SK-N-SH treated with all-trans-retinoic acid at 6 μM for 48 hours (cell line): Measurements from ENCODE around the gene DMRTC2.

Experiments used
- ATAC-seq: fragments of 200-7000 bp; cut with Tn5 transposase; 3 replicates; pipeline ENCODE4 v1.9.1; 2020; ENCODE audit warnings: mild to moderate bottlenecking, moderate library complexity
- BACH2 ChIP-seq: fragments of 250-450 bp; sonication (Bioruptor Pico); IDR thresholded peaks from 2 replicates; pipeline ENCODE4 v1.9.0; 2021; ENCODE audit warnings: mild to moderate bottlenecking, borderline replicate concordance
- CREB5 ChIP-seq: fragments of 250-450 bp; sonication (Bioruptor Pico); IDR thresholded peaks from 2 replicates; pipeline ENCODE4 v1.5.1; 2020; ENCODE audit warnings: low read depth, mild to moderate bottlenecking, moderate library complexity
- CSDC2 ChIP-seq: fragments of 250-450 bp; sonication (Bioruptor Pico); IDR thresholded peaks from 2 replicates; pipeline ENCODE4 v1.5.0; 2020; ENCODE audit warnings: mild to moderate bottlenecking, moderate library complexity
- CSRNP3 ChIP-seq: fragments of 250-450 bp; sonication (Bioruptor Pico); IDR thresholded peaks from 2 replicates; pipeline ENCODE4 v1.5.1; 2021; ENCODE audit warnings: mild to moderate bottlenecking, moderate library complexity
- ESRRG ChIP-seq: fragments of 250-450 bp; sonication (Bioruptor Pico); IDR thresholded peaks from 2 replicates; pipeline ENCODE4 v1.6.1; 2021; ENCODE audit warnings: mild to moderate bottlenecking
- ISL1 ChIP-seq: fragments of 250-450 bp; sonication (Bioruptor Pico); IDR thresholded peaks from 2 replicates; pipeline ENCODE4 v2.1.2; 2022; ENCODE audit warnings: mild to moderate bottlenecking, moderate library complexity
- OSR1 ChIP-seq: fragments of 250-450 bp; sonication (Bioruptor Pico); IDR thresholded peaks from 2 replicates; pipeline ENCODE4 v1.8.0; 2022; ENCODE audit warnings: moderate library complexity, mild to moderate bottlenecking, inconsistent platforms
- PATZ1 ChIP-seq: fragments of 250-450 bp; sonication (Bioruptor Pico); IDR thresholded peaks from 2 replicates; pipeline ENCODE4 v1.8.0; 2020; ENCODE audit warnings: mild to moderate bottlenecking, moderate library complexity, borderline replicate concordance
- POU6F1 ChIP-seq: fragments of 250-450 bp; sonication (Bioruptor Pico); IDR thresholded peaks from 2 replicates; pipeline ENCODE4 v1.8.0; 2021; ENCODE audit warnings: low read depth, mild to moderate bottlenecking, moderate library complexity, borderline replicate concordance
- PPARA ChIP-seq: fragments of 250-450 bp; sonication (Bioruptor Pico); IDR thresholded peaks from 2 replicates; pipeline ENCODE4 v1.5.0; 2020; ENCODE audit warnings: mild to moderate bottlenecking, borderline replicate concordance
- RARB ChIP-seq: fragments of 250-450 bp; sonication (Bioruptor Pico); IDR thresholded peaks from 2 replicates; pipeline ENCODE4 v1.8.0; 2021; ENCODE audit warnings: mild to moderate bottlenecking, moderate library complexity
- TCF4 ChIP-seq: fragments of 250-450 bp; sonication (Bioruptor Pico); IDR thresholded peaks from 2 replicates; pipeline ENCODE4 v1.8.0; 2021; ENCODE audit warnings: mild to moderate bottlenecking, moderate library complexity, borderline replicate concordance
- TOX ChIP-seq: fragments of 250-450 bp; sonication (Bioruptor Pico); IDR thresholded peaks from 2 replicates; pipeline ENCODE4 v1.8.0; 2021; ENCODE audit warnings: mild to moderate bottlenecking, moderate library complexity, borderline replicate concordance
- TSHZ2 ChIP-seq: fragments of 250-450 bp; sonication (Bioruptor Pico); IDR thresholded peaks from 2 replicates; pipeline ENCODE4 v1.5.0; 2020; ENCODE audit warnings: mild to moderate bottlenecking, moderate library complexity
- ZC3H10 ChIP-seq: fragments of 250-450 bp; sonication (Bioruptor Pico); IDR thresholded peaks from 2 replicates; pipeline ENCODE4 v1.5.1; 2021; ENCODE audit warnings: mild to moderate bottlenecking, moderate library complexity
- ZFP3 ChIP-seq: fragments of 250-450 bp; sonication (Bioruptor Pico); IDR thresholded peaks from 2 replicates; pipeline ENCODE4 v1.5.0; 2020; ENCODE audit warnings: mild to moderate bottlenecking, moderate library complexity
- ZFP30 ChIP-seq: fragments of 450-650 bp; formaldehyde crosslinking; IDR thresholded peaks from 2 replicates; pipeline ENCODE4 v1.5.0; 2022; ENCODE audit warnings: mild to moderate bottlenecking, moderate library complexity
- ZNF565 ChIP-seq: fragments of 450-650 bp; formaldehyde crosslinking; conservative IDR thresholded peaks from 2 replicates; pipeline ENCODE4 v1.5.0; 2020; ENCODE audit warnings: low read depth, mild to moderate bottlenecking, moderate library complexity
- ZNF70 ChIP-seq: fragments of 450-650 bp; formaldehyde crosslinking; IDR thresholded peaks from 2 replicates; pipeline ENCODE4 v1.5.0; 2020; ENCODE audit warnings: mild to moderate bottlenecking, moderate library complexity
- ZNF8 ChIP-seq: fragments of 450-650 bp; formaldehyde crosslinking; IDR thresholded peaks from 2 replicates; pipeline ENCODE4 v1.5.0; 2020; ENCODE audit warnings: mild to moderate bottlenecking, moderate library complexity

The DMRTC2 gene

GRCh38 chr19:41844601-41845000, 241 bp upstream of the DMRTC2 start, which contains the start of gene LYPD4 (continued):
- TF ChIP-seq CREB5 (no peak), OSR1 (CRISPR knock-in tag) (no peak), PPARA (no peak)

GRCh38 chr19:41845051-41845590, 279 bp downstream of the DMRTC2 start:
- no peak for ATAC-seq
- TF ChIP-seq POU6F1 (CRISPR knock-in tag) (no peak), TSHZ2 (CRISPR knock-in tag) (no peak), ZFP30 (CRISPR knock-in tag) (no peak), ZNF70 (CRISPR knock-in tag) (no peak), CSRNP3 (CRISPR knock-in tag) (no peak), BACH2 (CRISPR knock-in tag) (no peak), ZNF565 (CRISPR knock-in tag) (no peak), ESRRG (CRISPR knock-in tag) (no peak), PPARA (no peak), RARB (CRISPR knock-in tag) (no peak), PATZ1 (no peak), TCF4 (CRISPR knock-in tag) (no peak), ZC3H10 (CRISPR knock-in tag) (no peak), ZNF8 (CRISPR knock-in tag) (no peak), CREB5 (no peak), ZFP3 (CRISPR knock-in tag) (no peak), CSDC2 (CRISPR knock-in tag) (no peak), OSR1 (CRISPR knock-in tag) (no peak), ISL1 (CRISPR knock-in tag) (no peak)
- TF ChIP-seq, all 23 proteins: peak for 0

- ATAC-seq = no peak
- no peak for TF ChIP-seq CREB5
- no peak for TF ChIP-seq TOX (CRISPR knock-in tag)
- no peak for TF ChIP-seq TSHZ2 (CRISPR knock-in tag)
- TF ChIP-seq CSRNP3 (CRISPR knock-in tag) = no peak
- TF ChIP-seq ZNF565 (CRISPR knock-in tag) = no peak
- TF ChIP-seq RARB (CRISPR knock-in tag) = no peak
- TF ChIP-seq ZNF70 (CRISPR knock-in tag) = no peak
- no peak for TF ChIP-seq ZNF8 (CRISPR knock-in tag)
Measured at GRCh38 chr19:41847351-41848105, 2.7 kb downstream of the DMRTC2 start.
